Hepatocyte (in vitro differentiated cells): ENCODE results near the gene PEX6. TPM values are rescaled to one million over a fixed set of nuclear protein-coding genes. Genes with fewer than 3 reads are reported as not detected.
A peak's percentile ranks its signal among the peaks of the same experiment; 100 is the strongest.

Source experiments
- DNase-seq: peaks from one replicate; pipeline ENCODE4 v3.0.0-alpha.2; 2016; ENCODE audit warnings: low spot score
- H2AFZ ChIP-seq: fragments of 200-600 bp; sonication (generic); 2 replicates; pipeline ENCODE4 v1.6.0; 2016; ENCODE audit warnings: antibody characterized with exemption, mild to moderate bottlenecking
- H3K27ac ChIP-seq: fragments of 200-600 bp; sonication (generic); 2 replicates; pipeline ENCODE4 v1.5.1; 2016; ENCODE audit warnings: mild to moderate bottlenecking
- H3K27me3 ChIP-seq: fragments of 200-600 bp; sonication (generic); 2 replicates; pipeline ENCODE4 v1.6.1; 2016
- H3K36me3 ChIP-seq: fragments of 200-600 bp; sonication (generic); replicated peaks from 2 replicates; pipeline ENCODE4 v1.5.1; 2016; ENCODE audit warnings: low read depth; ENCODE audit not compliant: insufficient read depth
- H3K4me1 ChIP-seq: fragments of 200-600 bp; sonication (generic); 2 replicates; pipeline ENCODE4 v1.5.1; 2016; ENCODE audit warnings: mild to moderate bottlenecking, moderate library complexity; ENCODE audit not compliant: insufficient read depth
- H3K4me2 ChIP-seq: fragments of 200-600 bp; sonication (generic); 2 replicates; pipeline ENCODE4 v1.6.0; 2016
- H3K4me3 ChIP-seq: fragments of 200-600 bp; sonication (generic); 2 replicates; pipeline ENCODE4 v1.5.1; 2016; ENCODE audit warnings: mild to moderate bottlenecking
- H3K79me2 ChIP-seq: fragments of 200-600 bp; sonication (generic); 2 replicates; pipeline ENCODE4 v1.6.0; 2017; ENCODE audit warnings: mild to moderate bottlenecking
- H3K9me2 ChIP-seq: fragments of 200-600 bp; sonication (generic); replicated peaks from 2 replicates; pipeline ENCODE4 v1.6.0; 2017; ENCODE audit warnings: mild to moderate bottlenecking; ENCODE audit not compliant: insufficient read depth
- H3K9me3 ChIP-seq: fragments of 200-600 bp; sonication (generic); 2 replicates; pipeline ENCODE4 v1.5.1; 2016; ENCODE audit warnings: low read depth, mild to moderate bottlenecking
- H4K20me1 ChIP-seq: fragments of 200-600 bp; sonication (generic); 2 replicates; pipeline ENCODE4 v1.6.0; 2016; ENCODE audit warnings: mild to moderate bottlenecking; ENCODE audit not compliant: insufficient read depth, poor library complexity, severe bottlenecking
- EZH2 ChIP-seq: fragments of 200-600 bp; sonication (generic); IDR thresholded peaks from 2 replicates; pipeline ENCODE4 v1.6.1; 2016; ENCODE audit warnings: antibody characterized with exemption, mild to moderate bottlenecking, borderline replicate concordance
- EZH2phosphoT487 ChIP-seq: fragments of 200-600 bp; sonication (generic); IDR thresholded peaks from one replicate; pipeline ENCODE4 v1.6.1; 2018; ENCODE audit warnings: antibody characterized with exemption, mild to moderate bottlenecking, low read depth, moderate library complexity; ENCODE audit not compliant: unreplicated experiment, severe bottlenecking
- WGBS: methylation state at CpG from one replicate; pipeline ENCODE4 v1.1.6; 2016; ENCODE audit warnings: low lambda C conversion rate; ENCODE audit errors: missing lambda C conversion rate; 5-methylcytosine and 5-hydroxymethylcytosine counted together
- polyA plus RNA-seq: library from polyadenylated mRNA; unstranded; fragments of >200 nt; fragmentation: Nextera tagmentation; extraction: Ambion mirVana; gene quantifications from 2 replicates; pipeline ENCODE4 v1.2.1, GENCODE V29; 2016
- total RNA-seq: library from RNA; depleted of rRNA; stranded (reverse); fragments of >200 nt; gene quantifications from 2 replicates; pipeline ENCODE4 v1.2.3, GENCODE V29; 2014
- TF ChIP-seq, protein P1 (sequence below): fragments of 200-600 bp; sonication (generic); IDR thresholded peaks from 2 replicates; pipeline ENCODE4 v1.5.1; 2016; ENCODE audit warnings: antibody characterized with exemption, mild to moderate bottlenecking; ENCODE audit not compliant: poor library complexity

The PEX6 gene
- total and polyA plus RNA-seq, 2 experiments from 2014 or later = 39.4 to 46.1 TPM

DNA sequence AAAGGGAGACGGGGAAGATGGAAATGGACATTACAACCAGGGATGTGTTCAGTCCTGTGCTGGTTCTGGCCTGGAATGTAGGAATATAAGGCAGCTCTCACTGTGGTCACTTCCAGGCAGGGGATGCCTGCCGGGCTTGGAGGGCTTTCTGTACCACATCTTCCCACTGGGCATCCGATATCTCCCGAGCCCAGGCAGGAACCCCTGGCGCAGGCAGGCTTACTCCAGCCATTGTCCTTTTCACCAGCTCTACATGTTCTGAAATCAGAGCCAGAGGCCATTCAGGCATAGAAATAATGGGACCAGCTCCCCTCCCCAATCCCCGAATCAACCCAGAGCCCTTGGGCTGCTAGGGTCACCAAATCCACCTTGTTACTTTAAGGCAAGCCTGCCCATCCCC, 33.4 kb upstream of the PEX6 start:
- no peak overlapping the region for H3K27ac ChIP-seq
- no peak overlapping the region for H2AFZ ChIP-seq
- no peaks in the 10 kb centered on the region for H3K9me2 ChIP-seq
- H3K4me3 ChIP-seq = no peak overlapping the region
- H3K36me3 ChIP-seq = no peaks in the 10 kb centered on the region
- H3K4me1 ChIP-seq = peaks cover 8% of the 10 kb centered on the region
- DNase-seq = no peak
- peaks cover 3% of the 10 kb centered on the region for H4K20me1 ChIP-seq
- WGBS = 95% methylated on average over 6 of the region's 6 CpGs
- no peak for TF ChIP-seq EZH2phosphoT487
- TF ChIP-seq, protein P1, sequence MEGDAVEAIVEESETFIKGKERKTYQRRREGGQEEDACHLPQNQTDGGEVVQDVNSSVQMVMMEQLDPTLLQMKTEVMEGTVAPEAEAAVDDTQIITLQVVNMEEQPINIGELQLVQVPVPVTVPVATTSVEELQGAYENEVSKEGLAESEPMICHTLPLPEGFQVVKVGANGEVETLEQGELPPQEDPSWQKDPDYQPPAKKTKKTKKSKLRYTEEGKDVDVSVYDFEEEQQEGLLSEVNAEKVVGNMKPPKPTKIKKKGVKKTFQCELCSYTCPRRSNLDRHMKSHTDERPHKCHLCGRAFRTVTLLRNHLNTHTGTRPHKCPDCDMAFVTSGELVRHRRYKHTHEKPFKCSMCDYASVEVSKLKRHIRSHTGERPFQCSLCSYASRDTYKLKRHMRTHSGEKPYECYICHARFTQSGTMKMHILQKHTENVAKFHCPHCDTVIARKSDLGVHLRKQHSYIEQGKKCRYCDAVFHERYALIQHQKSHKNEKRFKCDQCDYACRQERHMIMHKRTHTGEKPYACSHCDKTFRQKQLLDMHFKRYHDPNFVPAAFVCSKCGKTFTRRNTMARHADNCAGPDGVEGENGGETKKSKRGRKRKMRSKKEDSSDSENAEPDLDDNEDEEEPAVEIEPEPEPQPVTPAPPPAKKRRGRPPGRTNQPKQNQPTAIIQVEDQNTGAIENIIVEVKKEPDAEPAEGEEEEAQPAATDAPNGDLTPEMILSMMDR = no peak
- TF ChIP-seq EZH2 = no peak
- H3K79me2 ChIP-seq = peaks cover 44% of the 10 kb centered on the region
- H3K9me3 ChIP-seq = no peaks in the 10 kb centered on the region
- peak overlapping the region; percentile 95 for H3K4me2 ChIP-seq
- H3K27me3 ChIP-seq = no peaks in the 10 kb centered on the region

DNA sequence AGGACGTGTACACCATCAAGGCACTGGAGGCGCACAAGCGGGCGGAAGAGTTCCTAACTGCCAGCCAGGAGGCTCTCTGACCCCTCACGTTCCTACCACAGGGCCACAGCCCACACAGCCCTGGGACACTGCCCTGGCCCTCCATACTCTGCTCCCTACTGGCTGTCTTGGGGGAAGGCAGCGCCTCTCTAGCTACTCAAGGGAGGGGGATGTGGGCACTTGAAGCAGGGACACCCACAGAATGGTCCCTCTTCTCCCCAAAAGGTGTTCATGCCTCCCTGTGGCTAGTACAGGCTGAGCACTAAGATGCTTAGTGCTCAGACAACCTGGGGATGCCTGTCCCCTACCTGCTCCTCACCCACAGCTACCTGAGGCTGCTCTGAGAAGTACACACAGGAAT, 32.2 kb upstream of the PEX6 start:
- Histone ChIP-seq H3K9me2 (no peaks in the 10 kb centered on the region), H3K4me3 (no peak overlapping the region), H3K4me2 (no peak overlapping the region), H3K79me2 (peaks cover 32% of the 10 kb centered on the region), H4K20me1 (no peaks in the 10 kb centered on the region), H3K4me1 (peaks cover 8% of the 10 kb centered on the region), H3K27me3 (no peaks in the 10 kb centered on the region), H3K9me3 (no peaks in the 10 kb centered on the region), H2AFZ (no peak overlapping the region), H3K36me3 (no peaks in the 10 kb centered on the region), H3K27ac (no peak overlapping the region)
- TF ChIP-seq, protein P1 = no peak
- TF ChIP-seq EZH2 = no peak
- TF ChIP-seq EZH2phosphoT487 = no peak
- DNase-seq = no peak
- 95% methylated on average over 6 of the region's 6 CpGs for WGBS

DNA sequence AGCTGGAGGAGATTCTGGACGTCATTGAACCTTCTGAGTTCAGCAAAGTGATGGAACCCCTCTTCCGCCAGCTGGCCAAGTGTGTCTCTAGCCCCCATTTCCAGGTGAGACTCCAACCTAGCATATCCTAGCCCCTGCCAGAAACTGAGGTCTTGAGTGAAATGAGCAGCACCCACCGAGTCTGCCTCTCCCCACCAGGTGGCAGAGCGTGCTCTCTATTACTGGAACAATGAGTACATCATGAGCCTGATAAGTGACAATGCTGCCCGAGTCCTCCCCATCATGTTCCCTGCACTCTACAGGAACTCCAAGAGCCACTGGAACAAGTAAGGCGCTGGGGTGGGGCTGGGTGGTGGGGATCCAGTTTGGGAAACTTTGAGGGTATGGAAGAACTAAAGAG, 30.1 kb upstream of the PEX6 start:
- no peak overlapping the region for H3K4me3 ChIP-seq
- peak; percentile 63 for DNase-seq
- H3K79me2 ChIP-seq = peaks cover 13% of the 10 kb centered on the region
- no peak overlapping the region for H2AFZ ChIP-seq
- H3K9me3 ChIP-seq = no peaks in the 10 kb centered on the region
- TF ChIP-seq EZH2 = no peak
- TF ChIP-seq, protein P1 = peak; percentile 49
- no peak overlapping the region for H3K27ac ChIP-seq
- no peak overlapping the region for H3K4me2 ChIP-seq
- H4K20me1 ChIP-seq = no peaks in the 10 kb centered on the region
- no peaks in the 10 kb centered on the region for H3K9me2 ChIP-seq
- H3K36me3 ChIP-seq = no peaks in the 10 kb centered on the region
- H3K4me1 ChIP-seq = peaks cover 2% of the 10 kb centered on the region
- H3K27me3 ChIP-seq = no peaks in the 10 kb centered on the region
- 64% methylated on average over 6 of the region's 6 CpGs for WGBS

DNA sequence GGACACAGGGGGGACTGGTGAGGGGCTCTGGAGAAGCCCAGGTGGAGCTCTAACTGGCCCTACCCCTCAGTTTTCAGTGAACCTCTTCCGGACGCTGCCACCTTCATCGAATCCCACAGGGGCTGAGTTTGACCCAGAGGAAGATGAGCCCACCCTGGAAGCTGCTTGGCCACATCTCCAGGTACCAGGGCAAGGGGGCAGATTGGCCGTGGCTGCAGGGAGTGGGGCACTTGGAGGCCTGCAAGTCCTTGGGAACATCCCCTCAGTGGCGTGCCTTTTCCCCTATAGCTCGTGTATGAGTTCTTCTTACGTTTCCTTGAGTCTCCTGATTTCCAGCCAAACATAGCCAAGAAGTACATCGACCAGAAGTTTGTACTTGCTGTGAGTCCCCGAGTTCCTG, 28.1 kb upstream of the PEX6 start:
- no peaks in the 10 kb centered on the region for H3K36me3 ChIP-seq
- no peak overlapping the region for H3K27ac ChIP-seq
- no peak overlapping the region for H2AFZ ChIP-seq
- no peak overlapping the region for H3K4me2 ChIP-seq
- DNase-seq = no peak
- TF ChIP-seq EZH2 (no peak), EZH2phosphoT487 (no peak)
- no peaks in the 10 kb centered on the region for H4K20me1 ChIP-seq
- 93% methylated on average over 9 of the region's 9 CpGs for WGBS
- no peak overlapping the region for H3K4me3 ChIP-seq
- no peaks in the 10 kb centered on the region for H3K9me2 ChIP-seq
- H3K79me2 ChIP-seq = no peaks in the 10 kb centered on the region
- no peaks in the 10 kb centered on the region for H3K4me1 ChIP-seq
- no peaks in the 10 kb centered on the region for H3K27me3 ChIP-seq
- no peaks in the 10 kb centered on the region for H3K9me3 ChIP-seq
